Common myeloid progenitor, CD34-positive (primary cell): ENCODE data around the gene BTG2.
A peak's percentile ranks its signal among the peaks of the same experiment; 100 is the strongest.

Experiments
- CTCF ChIA-PET: fragments of 350-600 bp; sonication (Branson Sonifier 250); formaldehyde crosslinking; loops from one replicate; lab custom pipeline; 2021; ENCODE audit warnings: antibody characterized with exemption; lab: Charles Lee
- POLR2A ChIA-PET: fragments of 350-600 bp; sonication (Branson Sonifier 250); formaldehyde crosslinking; loops from one replicate; lab custom pipeline; 2021; ENCODE audit warnings: antibody characterized with exemption; lab: Charles Lee
- DNase-seq, 3 donors: peaks; one replicate each; pipeline versions ENCODE4 v3.0.0 to v3.0.0-alpha.2; 2013
- H3K27ac ChIP-seq, 2 experiments: 1 replicate in 1 of 2; 2 replicates in 1 of 2; pipeline ENCODE4 v1.7.0; 2013; ENCODE audit warnings: inconsistent platforms in 2 of 2, low read length in 2 of 2, mild to moderate bottlenecking in 2 of 2, low read depth in 1 of 2, moderate library complexity in 1 of 2; ENCODE audit not compliant: severe bottlenecking in 2 of 2, insufficient read depth in 1 of 2, poor library complexity in 1 of 2
- H3K27me3 ChIP-seq, 5 experiments: replicated peaks in 2 of 5; 1 replicate in 3 of 5; 2 replicates in 2 of 5; pipeline versions ENCODE4 v1.6.1 to v1.7.0; 2013; ENCODE audit warnings: low read length in 4 of 5, mild to moderate bottlenecking in 2 of 5, moderate library complexity in 2 of 5, inconsistent platforms in 1 of 5; ENCODE audit not compliant: insufficient read depth in 5 of 5, control insufficient read depth in 4 of 5
- H3K36me3 ChIP-seq, 4 experiments: 1 replicate in 2 of 4; 2 replicates in 2 of 4; pipeline versions ENCODE4 v1.6.1 to v1.7.0; 2013; ENCODE audit warnings: low read length in 3 of 4, control low read depth in 1 of 4, mild to moderate bottlenecking in 1 of 4; ENCODE audit not compliant: control insufficient read depth in 4 of 4, insufficient read depth in 4 of 4
- H3K4me1 ChIP-seq, 4 experiments: 1 replicate in 3 of 4; 2 replicates in 1 of 4; pipeline versions ENCODE4 v1.6.1 to v1.7.1; 2013; ENCODE audit warnings: low read length in 3 of 4, mild to moderate bottlenecking in 3 of 4, control low read depth in 1 of 4, inconsistent platforms in 1 of 4, moderate library complexity in 1 of 4; ENCODE audit not compliant: control insufficient read depth in 4 of 4, insufficient read depth in 4 of 4; ENCODE audit errors: control extremely low read depth in 1 of 4
- H3K4me3 ChIP-seq, 7 experiments: 1 replicate in 4 of 7; 2 replicates in 3 of 7; pipeline versions ENCODE4 v1.5.1 to v1.7.0; 2013; ENCODE audit warnings: mild to moderate bottlenecking in 7 of 7, low read length in 6 of 7, moderate library complexity in 6 of 7, inconsistent platforms in 2 of 7, low read depth in 2 of 7, control low read depth in 1 of 7; ENCODE audit not compliant: insufficient read depth in 4 of 7, control insufficient read depth in 1 of 7; ENCODE audit errors: extremely low read depth in 1 of 7
- H3K9me3 ChIP-seq, 5 experiments: 1 replicate in 4 of 5; 2 replicates in 1 of 5; pipeline versions ENCODE4 v1.6.1 to v1.7.1; 2013; ENCODE audit warnings: low read length in 4 of 5, mild to moderate bottlenecking in 2 of 5, inconsistent platforms in 1 of 5, low read depth in 1 of 5, moderate library complexity in 1 of 5; ENCODE audit not compliant: control insufficient read depth in 4 of 5, insufficient read depth in 2 of 5; ENCODE audit errors: control extremely low read depth in 1 of 5
- WGBS: methylation state at CpG from one replicate; pipeline ENCODE4 v1.1.5; 2013; ENCODE audit not compliant: insufficient coverage; 5-methylcytosine and 5-hydroxymethylcytosine counted together

BTG2 gene

DNA sequence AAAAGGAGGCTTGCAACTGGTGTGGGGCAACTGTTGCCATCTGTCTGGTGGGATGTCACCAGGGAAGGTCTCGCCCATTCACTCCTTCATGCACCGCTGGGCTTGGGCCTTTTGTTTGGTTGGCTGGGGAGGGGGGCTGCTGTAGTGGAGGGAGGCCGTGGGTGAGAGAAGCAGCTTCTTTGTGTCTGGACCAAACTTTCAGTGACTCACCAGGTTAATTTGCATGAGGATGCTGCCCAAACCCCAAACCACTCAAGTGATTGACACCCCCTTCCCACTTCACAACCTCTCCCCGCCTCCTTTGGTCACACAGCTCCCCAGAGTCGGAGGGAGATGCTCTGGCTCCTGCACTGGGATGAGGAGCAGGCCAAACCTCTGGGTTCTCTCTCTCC lies 19.7 kb downstream of the BTG2 start:
- H3K27ac ChIP-seq, result peak overlapping the region in 1 of 2 experiments; percentile 56
- no peaks in the 10 kb centered on the region for H3K27me3 ChIP-seq
- 0% methylated on average over 2 of the region's 5 CpGs for WGBS
- H3K9me3 ChIP-seq, result no peaks in the 10 kb centered on the region
- ChIA-PET POLR2A (interaction anchor here (2.5 to 5.7 kb wide), 2 partner anchors 16 to 35 kb away, joined by 10 to 121 read pairs; partner anchors contain the start of gene BTG2), CTCF (interaction anchor here (1.2 to 13.0 kb wide), 11 partner anchors 10 to 294 kb away, joined by 3 to 268 read pairs (median 22); partner anchors contain the start of gene BTG2)
- DNase-seq, result peak; percentile 68 to 93 (median 90)
- H3K4me3 ChIP-seq, result peak overlapping the region in 2 of 7 experiments; percentile 6 to 30
- peaks cover 40 to 85% (median 75%) of the 10 kb centered on the region in 4 experiments for H3K4me1 ChIP-seq
- H3K36me3 ChIP-seq, result no peaks in the 10 kb centered on the region

DNA sequence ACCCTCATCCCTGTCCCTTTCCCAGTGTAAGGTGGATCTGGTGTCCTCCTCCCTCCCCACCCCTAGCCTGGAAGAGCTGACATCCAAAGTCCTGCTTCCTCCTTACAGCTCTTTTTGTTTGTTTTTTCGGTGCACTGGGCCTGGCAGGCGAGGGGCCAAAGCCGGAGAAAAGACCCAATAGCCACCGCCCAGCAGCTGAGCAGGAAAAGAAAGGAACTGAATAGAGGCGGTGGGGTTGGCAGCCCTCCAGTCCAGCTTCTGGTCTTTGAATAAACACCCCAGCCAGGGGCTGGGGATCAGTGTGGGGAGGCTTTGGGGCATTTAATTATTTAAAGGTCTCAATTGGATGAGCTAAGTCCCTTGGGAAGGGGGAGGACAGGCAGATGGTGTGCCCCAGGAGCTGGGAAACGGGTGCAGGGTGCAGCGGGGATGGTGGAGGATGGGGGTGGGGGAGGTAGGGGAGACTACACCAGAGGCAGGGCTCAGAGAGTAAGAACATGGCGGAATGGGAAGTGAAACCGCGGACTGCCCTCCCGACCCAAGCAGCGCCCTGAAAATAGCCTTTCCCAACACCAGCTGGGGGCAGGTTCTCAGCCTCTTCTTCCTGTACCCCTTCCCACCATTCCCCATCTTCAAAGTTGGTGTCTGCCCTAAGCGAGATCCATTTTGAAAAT lies 20.2 kb downstream of the BTG2 start:
- ChIA-PET CTCF (interaction anchor here (1.2 to 13.0 kb wide), 13 partner anchors 9 to 295 kb away, joined by 3 to 268 read pairs (median 10); partner anchors contain the start of gene BTG2), POLR2A (interaction anchor here (2.5 to 5.7 kb wide), 2 partner anchors 17 to 36 kb away, joined by 10 to 121 read pairs; partner anchors contain the start of gene BTG2)
- H3K27me3 ChIP-seq, result no peaks in the 10 kb centered on the region
- H3K4me1 ChIP-seq, result peaks cover 35 to 79% (median 70%) of the 10 kb centered on the region in 4 experiments
- no peaks in the 10 kb centered on the region for H3K36me3 ChIP-seq
- DNase-seq, result no peak
- H3K4me3 ChIP-seq, result peak overlapping the region in 2 of 7 experiments; percentile 16 to 30
- 34% methylated on average over 6 of the region's 13 CpGs for WGBS
- H3K27ac ChIP-seq, result peak overlapping the region in 1 of 2 experiments; percentile 56
- no peaks in the 10 kb centered on the region for H3K9me3 ChIP-seq

DNA sequence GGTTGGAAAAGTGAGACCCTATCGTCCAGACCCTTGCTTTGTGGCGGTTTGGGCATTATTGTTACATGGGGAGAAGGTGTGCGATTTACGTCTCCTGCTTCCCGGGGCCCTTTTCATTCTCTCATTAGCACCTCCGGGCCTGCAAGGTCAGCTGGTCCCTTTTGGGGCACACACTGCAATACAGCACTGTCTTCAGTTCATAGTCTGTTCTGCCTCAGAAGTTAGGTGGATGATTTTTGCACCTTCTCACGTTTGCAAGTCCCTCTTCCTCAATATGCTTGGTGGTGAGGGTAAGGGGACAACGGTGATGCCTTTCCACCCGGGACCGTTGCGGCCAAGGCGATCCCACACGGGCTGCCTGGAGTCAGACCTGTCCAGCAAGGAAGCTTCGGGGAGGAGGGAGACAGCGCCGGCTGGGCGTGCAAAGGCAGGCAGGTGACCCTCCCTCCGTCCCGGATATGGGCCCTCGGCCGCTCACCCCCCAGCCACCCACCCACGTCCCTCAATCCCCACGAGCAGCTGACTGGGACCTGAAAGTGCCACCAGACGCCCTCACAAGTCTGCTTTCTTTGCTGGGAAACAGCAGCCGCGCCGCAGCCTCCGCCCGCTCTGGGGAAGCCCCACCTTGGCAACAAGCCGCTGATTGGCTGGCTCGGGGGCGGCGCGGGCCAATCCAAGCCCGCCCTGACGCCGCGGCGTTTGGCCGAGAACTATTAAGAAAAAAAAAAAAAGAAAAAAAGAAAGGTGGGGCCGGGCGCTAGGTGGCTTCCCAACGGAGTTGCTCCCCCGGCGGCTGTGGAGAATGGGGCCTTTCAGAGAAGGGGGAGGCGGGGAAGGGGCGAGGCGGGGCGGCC lies 21.7 kb downstream of the BTG2 start:
- POLR2A ChIA-PET, result interaction anchor here (0.8 to 5.7 kb wide), 8 partner anchors 10 to 60 kb away, joined by 3 to 121 read pairs (median 5); partner anchors contain the start of gene BTG2
- no peaks in the 10 kb centered on the region for H3K36me3 ChIP-seq
- H3K27ac ChIP-seq, result peak overlapping the region; percentile 75 to 88
- peak; percentile 94 to 98 (median 98) for DNase-seq
- CTCF ChIA-PET, result interaction anchor here (0.9 to 13.0 kb wide), 13 partner anchors 9 to 167 kb away, joined by 3 to 268 read pairs (median 12); partner anchors contain the start of genes BTG2 and OPTC
- H3K4me3 ChIP-seq, result peak overlapping the region in 5 of 7 experiments; percentile 35 to 63 (median 54)
- no peaks in the 10 kb centered on the region for H3K27me3 ChIP-seq
- peaks cover 32 to 70% (median 59%) of the 10 kb centered on the region in 4 experiments for H3K4me1 ChIP-seq
- 9% methylated on average over 31 of the region's 49 CpGs for WGBS
- H3K9me3 ChIP-seq, result no peaks in the 10 kb centered on the region

- H3K27me3 ChIP-seq, result no peaks in the 10 kb centered on the region
- peak overlapping the region; percentile 65 to 88 for H3K27ac ChIP-seq
- 1% methylated on average over 29 of the region's 31 CpGs for WGBS
- no peaks in the 10 kb centered on the region for H3K9me3 ChIP-seq
- peak in 1 of 3 donors; percentile 86 for DNase-seq
- ChIA-PET POLR2A (interaction anchor here (0.6 to 5.7 kb wide), 7 partner anchors 9 to 61 kb away, joined by 3 to 121 read pairs (median 5); partner anchors contain the start of gene BTG2), CTCF (interaction anchor here (1.0 to 13.0 kb wide), 11 partner anchors 11 to 166 kb away, joined by 3 to 268 read pairs (median 22); partner anchors contain the start of genes BTG2 and OPTC)
- peak overlapping the region in 4 of 7 experiments; percentile 36 to 54 (median 47) for H3K4me3 ChIP-seq
- peaks cover 27 to 61% (median 51%) of the 10 kb centered on the region in 4 experiments for H3K4me1 ChIP-seq
- no peaks in the 10 kb centered on the region for H3K36me3 ChIP-seq
Measured at GRCh38 chr1:203327684-203328457, 22.6 kb downstream of the BTG2 start.

GRCh38 chr1:203328714-203329122 lies 23.4 kb downstream of the BTG2 start:
- DNase-seq, result no peak
- no peaks in the 10 kb centered on the region for H3K27me3 ChIP-seq
- no peaks in the 10 kb centered on the region for H3K9me3 ChIP-seq
- no peak overlapping the region for H3K27ac ChIP-seq
- H3K4me1 ChIP-seq, result peaks cover 21 to 53% (median 43%) of the 10 kb centered on the region in 4 experiments
- no peak overlapping the region for H3K4me3 ChIP-seq
- 97% methylated on average over 7 of the region's 7 CpGs for WGBS
- ChIA-PET POLR2A (no interaction called here), CTCF (interaction anchor here (2.5 to 13.0 kb wide), 4 partner anchors 10 to 59 kb away, joined by 12 to 268 read pairs (median 113); partner anchors contain the start of gene BTG2)
- H3K36me3 ChIP-seq, result no peaks in the 10 kb centered on the region

- Histone ChIP-seq H3K36me3 (no peaks in the 10 kb centered on the region), H3K4me3 (no peak overlapping the region), H3K27ac (no peak overlapping the region), H3K4me1 (peaks cover 9 to 28% (median 18%) of the 10 kb centered on the region in 4 experiments), H3K27me3 (no peaks in the 10 kb centered on the region), H3K9me3 (no peaks in the 10 kb centered on the region)
- ChIA-PET CTCF (interaction anchor here (1.1 to 16.6 kb wide), 7 partner anchors 8 to 61 kb away, joined by 3 to 322 read pairs (median 8); partner anchors contain the start of gene BTG2), POLR2A (no interaction called here)
- WGBS, result no CpG with 5 or more reads among the region's 1 CpG
- peak in 2 of 3 donors; percentile 65 to 71 for DNase-seq
Measured at GRCh38 chr1:203331224-203331623, 25.9 kb downstream of the BTG2 start.
